GM18907 (cell line): ENCODE measurements around the gene NDUFAF4.
A peak's percentile ranks its signal among the peaks of the same experiment; 100 is the strongest.

Experiments
- ATAC-seq: cut with Tn5 transposase; IDR thresholded peaks from one replicate; pipeline ENCODE4 v1.9.1; 2021; ENCODE audit warnings: mild to moderate bottlenecking, moderate library complexity; ENCODE audit not compliant: unreplicated experiment

Gene NDUFAF4

DNA sequence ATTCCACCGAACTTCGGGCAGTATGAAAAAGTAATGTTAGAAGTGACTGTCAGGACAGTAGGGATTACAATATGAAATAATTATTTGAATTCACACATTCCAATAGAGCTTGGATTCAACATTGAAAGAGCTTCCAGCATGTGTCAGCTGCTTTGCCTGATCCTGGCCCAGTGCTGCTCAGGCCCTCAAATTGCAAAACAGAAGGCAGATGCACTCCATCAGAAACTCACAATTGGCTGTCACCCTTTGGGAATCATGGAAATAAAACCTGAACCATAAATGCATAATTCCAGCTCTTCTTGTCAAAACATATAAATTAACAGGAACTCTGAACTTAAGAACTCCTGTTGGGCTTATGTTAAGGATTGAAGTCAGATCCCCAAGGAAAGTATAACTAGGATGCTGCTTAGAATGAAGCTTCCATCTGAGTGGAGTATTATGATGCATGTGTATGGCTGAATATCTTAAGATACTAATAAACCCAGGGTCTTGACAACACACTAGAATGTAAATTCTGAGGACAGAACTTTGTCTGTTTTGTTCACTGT lies 1.8 kb upstream of the NDUFAF4 start:
- ATAC-seq = no peak

GRCh38 chr6:96899019-96899418 lies 1.3 kb upstream of the NDUFAF4 start:
- ATAC-seq = no peak

- ATAC-seq = no peak
These were observed 655 bp upstream of the NDUFAF4 start for GRCh38 chr6:96898241-96898851.

GRCh38 chr6:96889146-96889545 lies 8.5 kb downstream of the NDUFAF4 start:
- no peak for ATAC-seq

GRCh38 chr6:96888745-96889144 lies 8.9 kb downstream of the NDUFAF4 start:
- no peak for ATAC-seq

- no peak for ATAC-seq
These were observed 11.2 kb downstream of the NDUFAF4 start for GRCh38 chr6:96886519-96886918.

GRCh38 chr6:96885187-96885631 lies 12.5 kb downstream of the NDUFAF4 start:
- ATAC-seq = peak; percentile 91

DNA sequence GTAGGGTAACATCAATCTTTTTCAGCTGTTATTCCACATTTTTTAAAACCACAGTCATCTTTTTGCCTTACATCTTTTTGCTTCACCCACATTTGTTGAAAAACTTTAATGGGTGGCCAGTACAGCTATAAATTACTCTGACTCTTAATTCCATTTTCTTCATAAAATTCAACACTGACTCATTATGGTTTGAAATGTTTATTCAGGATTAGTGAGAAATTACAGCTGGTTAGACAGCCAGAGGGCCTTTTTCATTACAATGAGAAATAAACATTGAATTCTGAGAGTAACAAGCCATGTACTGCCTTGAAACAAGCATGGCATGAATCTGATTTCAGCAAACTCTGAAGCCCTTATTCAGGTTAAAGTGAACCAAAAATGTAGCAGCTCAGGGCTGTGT lies 19.5 kb downstream of the NDUFAF4 start:
- ATAC-seq = no peak

DNA sequence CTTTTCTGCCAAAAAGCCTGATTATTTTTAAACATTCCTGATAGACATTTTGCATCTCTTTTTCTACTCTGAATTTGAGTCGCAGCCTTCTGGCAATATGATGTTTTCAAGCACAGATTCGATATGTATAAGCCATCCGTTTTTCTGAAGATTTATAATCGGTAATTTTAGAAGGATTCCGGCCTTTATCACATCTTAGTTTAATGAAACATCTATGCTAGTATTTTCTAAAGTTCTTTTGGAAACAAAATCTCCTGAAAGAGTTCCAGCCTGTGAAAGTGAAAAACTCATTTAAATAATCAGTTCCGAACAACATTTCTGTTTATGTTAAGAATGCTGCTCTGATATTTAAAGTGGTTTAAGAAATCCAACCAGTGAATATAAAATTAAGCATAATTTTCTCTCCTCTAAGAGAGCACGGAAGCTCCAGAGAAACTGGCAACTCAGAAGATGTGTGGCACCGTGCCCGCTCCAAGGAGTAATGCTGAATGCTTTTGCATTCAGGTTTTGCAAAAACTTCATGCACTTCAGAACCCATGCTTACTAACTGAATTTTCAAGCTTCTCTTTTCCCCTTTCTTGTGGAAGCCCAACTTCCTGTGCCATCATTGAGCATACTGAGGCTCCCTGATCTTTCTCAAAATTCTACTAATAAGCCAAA lies 20.7 kb downstream of the NDUFAF4 start:
- ATAC-seq = no peak

- no peak for ATAC-seq
These were observed 24.7 kb downstream of the NDUFAF4 start for GRCh38 chr6:96872976-96873375.

- no peak for ATAC-seq
These were observed 32.7 kb downstream of the NDUFAF4 start for GRCh38 chr6:96865055-96865405.

DNA sequence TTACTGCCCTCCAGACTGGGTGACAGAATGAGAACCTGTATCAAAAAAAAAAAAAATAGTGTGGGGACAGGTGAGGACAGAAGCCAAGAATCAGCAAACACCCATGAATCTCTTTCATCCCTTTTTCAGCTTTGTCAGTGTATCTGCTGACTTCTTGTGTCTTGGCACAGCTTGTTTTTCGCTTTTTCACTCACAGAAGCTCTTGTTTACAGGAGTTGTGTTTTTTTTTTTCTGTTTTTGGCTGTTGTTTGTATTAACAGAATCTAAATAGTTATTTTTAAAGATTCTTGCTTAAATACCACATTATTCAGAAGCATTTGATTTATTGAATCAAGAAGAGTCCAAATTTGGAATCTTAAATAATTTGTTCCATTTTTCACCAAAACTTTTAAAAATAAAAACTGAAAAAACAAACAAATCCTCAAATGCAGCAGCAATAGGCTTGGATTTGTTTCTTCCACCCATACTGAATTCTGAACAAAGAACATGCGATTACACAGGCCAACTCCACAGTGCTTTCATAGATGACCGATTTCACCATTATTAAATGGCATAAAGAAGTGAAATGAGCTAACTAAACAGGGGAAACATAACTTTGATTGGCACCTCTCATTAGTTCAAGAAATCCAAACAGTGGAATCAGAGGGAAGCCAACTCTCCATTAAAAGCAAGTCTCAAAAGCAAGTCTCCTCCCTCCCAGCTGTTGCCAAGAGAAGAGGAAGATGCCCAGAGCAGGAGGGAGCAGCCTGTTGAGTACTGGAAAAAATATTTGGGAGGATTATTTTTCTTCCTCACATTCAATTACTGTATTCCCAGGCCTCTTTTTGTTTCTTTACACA lies 33.3 kb downstream of the NDUFAF4 start:
- ATAC-seq = no peak

- no peak for ATAC-seq
These were observed 35.1 kb downstream of the NDUFAF4 start for GRCh38 chr6:96862560-96862959.

GRCh38 chr6:96861588-96861987 lies 36.1 kb downstream of the NDUFAF4 start:
- ATAC-seq = no peak

DNA sequence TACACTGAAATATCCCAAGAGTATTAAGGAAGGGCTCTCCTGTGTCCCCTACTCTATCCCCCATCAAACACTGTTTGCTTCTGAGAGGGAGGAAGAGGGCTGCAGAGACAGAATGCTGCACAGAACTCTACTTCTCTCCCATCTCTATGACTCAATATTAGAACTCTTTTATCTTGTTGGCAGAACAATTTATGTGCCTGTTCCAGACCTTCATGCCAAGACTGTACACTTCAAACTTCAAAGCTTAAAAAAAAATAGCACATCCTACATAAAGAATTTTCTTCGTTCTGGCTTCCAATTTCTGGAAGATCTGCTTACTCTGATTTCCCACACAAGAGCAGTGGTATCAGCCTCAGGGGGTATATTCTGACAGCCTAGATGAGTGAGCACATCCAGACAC lies 40.8 kb downstream of the NDUFAF4 start:
- no peak for ATAC-seq

GRCh38 chr6:96853083-96853482 lies 44.6 kb downstream of the NDUFAF4 start:
- no peak for ATAC-seq

DNA sequence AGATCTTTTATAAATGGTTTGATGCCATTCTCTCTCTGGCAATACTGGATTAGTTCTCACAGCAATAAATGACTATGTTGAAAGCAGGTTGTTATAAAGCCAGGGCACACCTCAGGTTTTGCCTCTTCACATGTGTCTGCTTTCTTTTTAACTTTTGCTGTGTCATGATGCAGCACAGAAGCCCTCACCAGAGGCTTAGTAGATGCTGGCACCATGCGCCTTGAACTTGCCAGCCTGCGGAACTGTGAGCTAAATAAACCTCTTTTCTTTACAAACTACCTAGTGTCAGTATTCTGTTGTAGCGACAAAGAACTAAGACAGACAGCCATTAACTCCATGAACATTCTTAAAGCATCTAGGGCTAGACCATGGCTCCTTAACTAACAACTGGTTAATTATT lies 45.1 kb downstream of the NDUFAF4 start:
- ATAC-seq = no peak

DNA sequence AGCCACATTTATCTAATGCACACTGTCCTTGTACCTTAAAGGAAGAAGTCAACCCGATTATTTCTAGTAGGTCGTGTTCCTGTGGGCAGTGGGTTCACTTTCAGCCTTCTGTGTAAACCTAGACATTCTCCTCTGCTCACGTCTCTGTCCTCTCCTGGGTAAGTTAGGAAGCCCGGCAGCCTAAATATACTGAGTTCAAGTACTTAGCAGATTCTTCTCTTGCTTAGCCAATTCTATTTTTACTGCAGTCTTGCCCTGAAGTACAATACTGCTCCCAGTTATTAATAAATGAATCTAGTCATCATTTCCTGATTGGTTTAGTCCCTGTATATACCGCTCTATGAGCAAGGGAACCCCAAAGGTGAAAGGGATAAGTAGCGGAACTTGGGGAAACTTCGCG lies 45.8 kb downstream of the NDUFAF4 start:
- no peak for ATAC-seq

GRCh38 chr6:96849615-96850014 lies 48.1 kb downstream of the NDUFAF4 start:
- no peak for ATAC-seq

DNA sequence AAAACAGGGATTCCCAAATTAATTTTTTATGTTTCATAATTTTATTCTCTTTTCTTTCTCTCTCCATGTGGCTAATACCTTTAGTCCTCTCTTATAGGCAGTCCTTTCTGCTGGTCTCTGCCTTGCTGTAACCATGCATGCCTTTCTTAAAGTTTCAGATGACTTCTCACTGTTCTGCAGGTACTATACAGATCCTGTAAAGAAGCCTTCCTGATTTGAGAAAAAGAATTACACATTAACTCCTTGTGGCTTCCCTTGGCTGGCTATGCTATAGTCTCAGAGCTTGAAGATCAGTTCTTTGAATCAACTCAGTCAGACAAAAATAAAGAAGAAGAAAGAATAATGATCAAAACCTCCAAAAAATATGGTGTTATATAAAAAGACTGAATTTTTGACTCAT lies 53.2 kb downstream of the NDUFAF4 start:
- peak; percentile 79 for ATAC-seq

DNA sequence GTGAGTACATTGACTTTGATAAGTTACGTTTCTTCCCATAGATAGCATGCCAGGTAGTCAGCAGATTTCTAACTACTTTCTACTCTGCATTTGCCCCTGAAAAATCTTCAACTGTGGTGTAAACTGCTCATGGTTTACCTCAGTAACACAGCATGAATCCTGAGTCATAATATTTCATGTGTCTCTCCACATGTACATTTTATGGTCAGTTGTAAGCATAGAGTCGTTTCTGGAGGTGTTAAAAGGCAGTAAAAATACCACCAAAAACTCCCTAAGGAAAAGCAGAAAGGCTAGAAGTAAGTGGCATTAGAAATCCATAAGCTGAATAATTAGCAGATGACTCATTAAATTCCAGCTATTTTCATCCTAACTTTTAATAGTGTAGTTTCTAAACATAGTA lies 56.3 kb downstream of the NDUFAF4 start:
- ATAC-seq = no peak
